Esophagus squamous epithelium (tissue), 4 donors: ENCODE results near the gene DCTN2.

ENCODE experiments used
- CTCF ChIP-seq, 6 experiments: fragments of 450-650 bp in 4 of 6; fragments of 200-600 bp in 2 of 6; sonication (generic) in 2 of 6; IDR thresholded peaks; one replicate each; pipeline ENCODE4 v1.5.1; 2016 to 2019; ENCODE audit warnings: antibody characterized with exemption in 6 of 6, mild to moderate bottlenecking in 4 of 6, moderate library complexity in 4 of 6
- POLR2A ChIP-seq, 4 donors: fragments of 450-650 bp; IDR thresholded peaks; one replicate each; pipeline ENCODE4 v1.6.1; 2017; ENCODE audit warnings: antibody characterized with exemption in 4 of 4, mild to moderate bottlenecking in 4 of 4, moderate library complexity in 3 of 4

DNA sequence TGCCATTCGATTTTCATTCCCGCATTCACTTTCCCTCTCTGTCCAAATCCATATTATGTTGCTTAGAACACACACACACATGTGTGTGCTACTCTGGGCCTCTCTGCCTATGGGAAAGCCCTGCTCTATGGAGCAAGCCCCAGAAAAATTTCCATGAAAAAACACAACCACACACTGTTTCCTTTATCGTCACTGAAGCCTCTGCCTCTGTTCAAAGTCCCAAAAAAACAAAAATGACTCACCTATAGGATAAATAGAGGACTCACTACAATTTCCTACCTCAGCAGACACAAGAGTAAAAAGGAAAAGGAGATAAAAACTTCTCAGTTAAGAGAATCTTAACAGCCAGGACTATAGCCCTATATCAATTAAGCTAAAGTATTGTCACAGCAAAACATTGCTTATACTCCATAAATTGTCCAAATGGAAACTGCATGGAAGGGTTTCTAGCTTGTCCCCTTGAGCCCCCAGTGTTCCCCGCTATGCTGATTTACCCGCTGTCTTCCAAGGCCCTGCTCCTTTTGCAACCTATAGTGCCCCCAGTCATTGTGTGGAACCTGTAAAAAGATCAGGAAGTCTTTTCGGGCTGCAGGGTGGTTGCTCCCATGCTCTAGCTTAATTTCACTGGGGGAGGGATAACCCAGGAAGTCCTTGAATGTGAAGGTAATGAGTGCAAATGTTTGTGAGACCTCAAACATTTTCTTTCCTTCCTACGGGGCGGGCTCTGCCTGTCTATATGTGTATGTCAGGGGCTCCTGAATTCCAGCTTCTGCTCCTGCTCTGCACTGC, 32.9 kb upstream of the DCTN2 start:
- TF ChIP-seq POLR2A (IDR thresholded peaks at IDR 0.05) (no peak), CTCF (IDR thresholded peaks at IDR 0.05) (no peak)
